ENCODE data around the gene BTK. TPM values are rescaled to one million over a fixed set of nuclear protein-coding genes. Genes with fewer than 3 reads are reported as not detected.

BTK gene
- total RNA-seq = under 1 TPM; 0.10 to 0.28 TPM

GRCh38 chrX:101385795-101386541 is at the start of gene BTK:
Gene BTK (minus strand): TSS chrX:101386191. CDS start chrX:101375284, 10,907 bp downstream.

DNA sequence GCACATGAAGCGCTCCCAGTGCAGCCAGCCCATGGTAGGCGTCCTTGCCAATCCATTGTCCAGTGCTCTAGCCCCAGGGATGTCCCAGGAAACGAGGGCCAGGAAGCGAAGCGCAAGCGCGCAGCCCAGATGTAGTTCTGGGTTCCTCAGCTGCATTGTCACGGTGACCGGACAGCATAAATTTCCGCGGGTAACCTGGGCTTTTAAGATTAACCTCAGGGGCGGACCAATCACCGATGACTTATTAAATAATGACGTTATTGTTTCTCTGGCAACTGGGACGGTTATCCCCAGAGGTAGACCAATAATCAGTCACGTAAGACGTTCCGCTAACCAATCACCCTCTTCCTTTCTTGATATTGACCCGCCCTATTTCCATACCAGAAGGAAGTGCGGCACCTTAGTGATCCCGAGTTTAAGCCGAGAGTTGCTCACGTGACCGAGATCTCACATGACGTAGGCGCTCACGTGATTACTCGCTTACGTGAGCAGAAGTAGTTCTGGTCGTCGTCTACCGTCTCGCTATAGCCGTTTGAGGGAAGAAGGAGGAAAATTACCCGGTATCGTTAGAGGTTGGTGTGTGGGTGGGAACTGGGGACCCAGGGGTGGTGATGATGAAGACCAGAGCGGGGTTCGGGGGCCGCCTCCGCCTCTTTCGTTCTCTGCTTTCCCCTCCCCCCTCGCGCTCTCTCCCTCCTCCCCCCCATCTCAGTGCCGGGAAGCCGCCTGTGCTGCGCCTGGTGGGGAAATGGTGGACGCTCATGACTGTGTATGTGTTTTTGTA is 21.9 kb upstream of the BTK start, which contains the start of the genes GLA and HNRNPH2:
Gene GLA (minus strand): TSS at position 178 of the 784 bp plus-strand sequence. CDS start 22 bp downstream, at position 156.
Gene HNRNPH2 (plus strand): TSS at position 475 of the 784 bp plus-strand sequence. CDS start 3,767 bp downstream, outside the sequence.

GRCh38 chrX:101390664-101391525 is 4.9 kb upstream of the BTK start, which contains the start of gene RPL36A:
Gene RPL36A (plus strand): TSS chrX:101391011. CDS start chrX:101391044, 33 bp downstream.

GRCh38 chrX:101348452-101349192 is 37.4 kb downstream of the BTK start, which contains the start of gene TIMM8A:
Gene TIMM8A (minus strand): TSS chrX:101348742. CDS start chrX:101348664, 78 bp downstream.

Other genes starting within 250 kb of the BTK start
- under 1 TPM; 0.45 to 0.55 TPM for gene DRP2, start 166.4 kb downstream of the BTK start, total RNA-seq
- not detected for gene TAF7L, start 94.9 kb downstream of the BTK start, total RNA-seq
- gene TIMM8A, start 37.4 kb downstream of the BTK start, total RNA-seq = 10 to 100 TPM; 12.3 to 14.0 TPM
- gene RPL36A, start 4.8 kb upstream of the BTK start, total RNA-seq = 100 to 1,000 TPM; 331 to 406 TPM
- 10 to 100 TPM; 22.6 to 23.6 TPM for gene GLA, start 21.7 kb upstream of the BTK start, total RNA-seq
- 10 to 100 TPM; 45.3 to 46.4 TPM for gene HNRNPH2, start 22.0 kb upstream of the BTK start, total RNA-seq
- gene ARMCX4, start 99.3 kb upstream of the BTK start, total RNA-seq = 1 to 10 TPM; 2.2 to 2.3 TPM
- gene ARMCX1, start 164.4 kb upstream of the BTK start, total RNA-seq = under 1 TPM; 0.14 to 0.30 TPM
- gene ARMCX6, start 231.8 kb upstream of the BTK start, total RNA-seq = 10 to 100 TPM; 37.4 to 42.7 TPM
- 10 to 100 TPM; 26.4 to 27.0 TPM for gene ARMCX3, start 237.0 kb upstream of the BTK start, total RNA-seq

All from activated naive CD4-positive, alpha-beta T cell treated with anti-CD3 and anti-CD28 coated beads, Interleukin-2, amount 10 ng/mL, durations not matched to agents 5 hours and 36 hours (primary cell).